Endothelial cell of umbilical vein (primary cell): ENCODE data around the gene TEK. TPM values are rescaled to one million over a fixed set of nuclear protein-coding genes. Genes with fewer than 3 reads are reported as not detected.

Experiments used
- BruUV-seq: library from RNA; stranded (reverse); fragments of 400-500 nt; replicated peaks from 2 replicates; lab custom pipeline; 2021; lab: Mats Ljungman, UMichigan
- CTCF ChIA-PET: fragments of 300-600, 350-600 bp; sonication (Branson Sonifier 250); formaldehyde crosslinking; loops from one replicate; lab custom pipeline; 2021; ENCODE audit warnings: antibody characterized with exemption, inconsistent platforms; lab: Charles Lee
- POLR2A ChIA-PET: fragments of 300-600, 350-600 bp; sonication (Branson Sonifier 250); formaldehyde crosslinking; loops from one replicate; lab custom pipeline; 2021; ENCODE audit warnings: antibody characterized with exemption, inconsistent platforms; lab: Charles Lee
- DNase-seq: peaks from one replicate; pipeline ENCODE4 v3.0.0-alpha.2; 2011; ENCODE audit warnings: low read depth, low spot score
- FAIRE-seq: peaks from 2 replicates; lab custom pipeline; 2011; peaks lifted over from hg19 to GRCh38; lab: Jason Lieb, UNC
- H2AFZ ChIP-seq: 2 replicates; pipeline ENCODE4 v1.6.0; 2012; ENCODE audit warnings: low read depth, low read length, control low read depth, inconsistent platforms
- H3K27ac ChIP-seq: 2 replicates; pipeline ENCODE4 v1.5.1; 2011; ENCODE audit warnings: low read depth, mild to moderate bottlenecking, control low read depth, low read length, moderate library complexity; ENCODE audit not compliant: insufficient read depth
- H3K27me3 ChIP-seq, 2 experiments: 2 replicates each; pipeline versions ENCODE4 v1.6.0 to v1.6.1; 2011; ENCODE audit warnings: low read length in 2 of 2, mixed read lengths in 1 of 2; ENCODE audit not compliant: control insufficient read depth in 2 of 2, insufficient read depth in 2 of 2
- H3K36me3 ChIP-seq, 2 experiments: 2 replicates in 1 of 2; 3 replicates in 1 of 2; pipeline ENCODE4 v1.5.1; 2011; ENCODE audit warnings: low read length in 2 of 2, mild to moderate bottlenecking in 1 of 2, moderate library complexity in 1 of 2; ENCODE audit not compliant: control insufficient read depth in 2 of 2, insufficient read depth in 2 of 2; ENCODE audit errors: extremely low read depth in 1 of 2
- H3K4me1 ChIP-seq: 3 replicates; pipeline ENCODE4 v1.5.1; 2011; ENCODE audit warnings: mild to moderate bottlenecking, low read length; ENCODE audit not compliant: control insufficient read depth, insufficient read depth; ENCODE audit errors: extremely low read depth
- H3K4me2 ChIP-seq: 2 replicates; pipeline ENCODE4 v1.6.1; 2011; ENCODE audit warnings: low read length, control low read depth, mixed read lengths; ENCODE audit not compliant: insufficient read depth
- H3K4me3 ChIP-seq, 3 experiments: fragments of 200-600 bp in 1 of 3; sonication (generic), shearing (Covaris generic) in 1 of 3; replicated peaks in 1 of 3; 2 replicates each; pipeline ENCODE4 v1.5.1; 2011 to 2016; ENCODE audit warnings: control low read depth in 3 of 3, low read length in 3 of 3, mild to moderate bottlenecking in 2 of 3, inconsistent platforms in 1 of 3, low read depth in 1 of 3, moderate library complexity in 1 of 3; ENCODE audit not compliant: insufficient read depth in 1 of 3
- H3K79me2 ChIP-seq: 2 replicates; pipeline ENCODE4 v1.6.0; 2012; ENCODE audit warnings: low read length, inconsistent platforms; ENCODE audit not compliant: control insufficient read depth, insufficient read depth
- H3K9ac ChIP-seq: replicated peaks from 2 replicates; pipeline ENCODE3; 2011; ENCODE audit warnings: low read length, control low read depth; ENCODE audit not compliant: insufficient read depth; ENCODE audit errors: extremely low read depth
- H3K9me1 ChIP-seq: replicated peaks from 3 replicates; pipeline ENCODE4 v1.6.0; 2011; ENCODE audit warnings: mild to moderate bottlenecking, low read length; ENCODE audit not compliant: control insufficient read depth, insufficient read depth; ENCODE audit errors: extremely low read depth
- H3K9me3 ChIP-seq: replicated peaks from 2 replicates; pipeline ENCODE4 v1.5.1; 2012; ENCODE audit warnings: low read length, inconsistent platforms; ENCODE audit not compliant: control insufficient read depth, insufficient read depth
- H4K20me1 ChIP-seq: replicated peaks from 2 replicates; pipeline ENCODE3; 2011; ENCODE audit warnings: mild to moderate bottlenecking, low read length; ENCODE audit not compliant: control insufficient read depth, insufficient read depth; ENCODE audit errors: extremely low read depth
- CTCF ChIP-seq, 2 donors: IDR thresholded peaks; 1 replicate in 1 of 2; 2 replicates in 1 of 2; pipeline ENCODE4 v1.5.1; 2011; ENCODE audit warnings: low read length in 2 of 2, mild to moderate bottlenecking in 2 of 2, moderate library complexity in 2 of 2, control low read depth in 1 of 2, inconsistent platforms in 1 of 2, low read depth in 1 of 2; ENCODE audit not compliant: insufficient read depth in 1 of 2; ENCODE audit errors: extremely low read depth in 1 of 2
- EZH2 ChIP-seq: IDR thresholded peaks from 2 replicates; pipeline ENCODE4 v1.6.1; 2012; ENCODE audit warnings: borderline replicate concordance, low read depth, mild to moderate bottlenecking, moderate library complexity, low read length, inconsistent platforms; ENCODE audit not compliant: severe bottlenecking
- FOS ChIP-seq: IDR thresholded peaks from 2 replicates; pipeline ENCODE4 v1.6.1; 2011; ENCODE audit warnings: mild to moderate bottlenecking, low read length, moderate library complexity, borderline replicate concordance; ENCODE audit not compliant: insufficient read depth
- GATA2 ChIP-seq: IDR thresholded peaks from 2 replicates; pipeline ENCODE4 v1.7.0; 2011; ENCODE audit warnings: low read depth, mild to moderate bottlenecking, moderate library complexity, mixed read lengths, low read length; ENCODE audit not compliant: insufficient read length, insufficient read depth
- JUN ChIP-seq: IDR thresholded peaks from 2 replicates; pipeline ENCODE4 v1.6.1; 2011; ENCODE audit warnings: borderline replicate concordance, low read depth; ENCODE audit not compliant: insufficient read length, insufficient read depth
- MYC ChIP-seq: IDR thresholded peaks from one replicate; pipeline ENCODE4 v1.6.1; 2011; ENCODE audit warnings: mild to moderate bottlenecking, low read depth, low read length
- POLR2A ChIP-seq: IDR thresholded peaks from 2 replicates; pipeline ENCODE4 v1.6.1; 2012; ENCODE audit warnings: low read depth, mild to moderate bottlenecking, control low read depth, low read length
- POLR2AphosphoS5 ChIP-seq: IDR thresholded peaks from 2 replicates; pipeline ENCODE4 v1.6.1; 2012; ENCODE audit warnings: low read depth, mild to moderate bottlenecking, control low read depth, low read length, moderate library complexity; ENCODE audit not compliant: insufficient read depth
- dilution Hi-C: fragments of 300-500 bp; cut with MboI; formaldehyde crosslinking; loops from one replicate; pipeline ENCODE4 v1.15.0; 2019; ENCODE audit warnings: low sequenced_read_pairs; ENCODE audit not compliant: extremely low pct_ligation_motif_present
- intact Hi-C: fragments of 100-400 bp; cut with micrococcal nuclease; formaldehyde crosslinking; loops from one replicate; pipeline ENCODE4 v1.10.0; 2022
- polyA plus RNA-seq, 4 experiments: library from polyadenylated mRNA; depleted of rRNA in 3 of 4; stranded (reverse) in 3 of 4; unstranded in 1 of 4; fragments of >200 nt; gene quantifications; 2 replicates each; pipeline versions ENCODE4 v1.2.1 to v1.2.3, GENCODE V29; 2011 to 2012; ENCODE audit warnings: missing spikeins in 1 of 4
- total RNA-seq: library from RNA; stranded (reverse); gene quantifications from 2 replicates; pipeline ENCODE4 v1.2.3, GENCODE V29; 2021
- TF ChIP-seq, protein P1 (sequence below): IDR thresholded peaks from 2 replicates; pipeline ENCODE4 v1.6.1; 2011; ENCODE audit not compliant: insufficient read depth, insufficient read length

Gene TEK
- total and polyA plus RNA-seq, 2 donors (not counting 3 experiments of a cell fraction or from before 2014, with no cell fraction given), result 26.9 to 44.1 TPM

DNA sequence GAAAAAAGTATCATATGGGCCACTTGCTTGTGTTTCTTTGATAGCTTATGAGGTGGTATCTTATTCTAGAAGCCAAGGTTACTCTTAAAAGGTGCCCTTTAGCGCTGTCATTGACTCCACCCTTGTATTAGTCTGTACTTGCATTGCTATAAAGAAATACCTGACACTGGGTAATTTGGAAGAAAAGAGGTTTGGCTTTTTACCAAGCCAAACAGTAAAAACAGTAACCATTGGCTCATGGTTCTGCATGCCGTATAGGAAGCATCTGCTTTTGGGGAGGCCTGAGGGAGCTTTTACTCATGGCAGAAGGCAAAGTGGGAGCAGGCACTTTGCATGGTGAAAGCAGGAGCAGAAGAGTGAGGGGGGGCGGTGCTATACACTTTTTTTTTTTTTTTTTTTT lies 87.4 kb downstream of the TEK start:
- no peak overlapping the region for H3K9ac ChIP-seq
- dilution Hi-C loops, result no loop called here
- no peaks in the 10 kb centered on the region for H3K79me2 ChIP-seq
- FAIRE-seq, result no peak
- no TSS peak for BruUV-seq
- no peak for DNase-seq
- no peaks in the 10 kb centered on the region for H3K27me3 ChIP-seq
- H3K27ac ChIP-seq, result no peak overlapping the region
- H3K4me3 ChIP-seq, result no peak overlapping the region
- no peaks in the 10 kb centered on the region for H3K9me1 ChIP-seq
- H2AFZ ChIP-seq, result no peak overlapping the region
- CTCF ChIA-PET, result no interaction called here
- no peaks in the 10 kb centered on the region for H3K9me3 ChIP-seq
- TF ChIP-seq POLR2AphosphoS5, result no peak
- TF ChIP-seq, protein P1, sequence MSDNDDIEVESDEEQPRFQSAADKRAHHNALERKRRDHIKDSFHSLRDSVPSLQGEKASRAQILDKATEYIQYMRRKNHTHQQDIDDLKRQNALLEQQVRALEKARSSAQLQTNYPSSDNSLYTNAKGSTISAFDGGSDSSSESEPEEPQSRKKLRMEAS, result no peak
- no peak for TF ChIP-seq JUN
- TF ChIP-seq CTCF (IDR thresholded peaks at IDR 0.05; ENCODE audit: extremely low read depth in 1 of 2, insufficient read depth in 1 of 2, low read depth in 1 of 2, low read length in 2 of 2), result no peak
- TF ChIP-seq FOS, result no peak
- TF ChIP-seq MYC, result no peak
- no peak for TF ChIP-seq POLR2A
- TF ChIP-seq EZH2, result no peak
- no peak for TF ChIP-seq GATA2
- intact Hi-C loops, result no loop called here
- peaks cover 8 to 11% of the 10 kb centered on the region in 2 experiments for H3K36me3 ChIP-seq
- peaks cover 42% of the 10 kb centered on the region for H3K4me1 ChIP-seq
- POLR2A ChIA-PET, result no interaction called here
- no peak overlapping the region for H3K4me2 ChIP-seq
- H4K20me1 ChIP-seq, result no peaks in the 10 kb centered on the region
